ENCODE measurements around the gene ARHGEF28. TPM values are rescaled to one million over a fixed set of nuclear protein-coding genes. Genes with fewer than 3 reads are reported as not detected.

Gene ARHGEF28
- total and polyA plus RNA-seq, 8 donors: 14.9 to 36.2 (median 24.6) TPM

DNA sequence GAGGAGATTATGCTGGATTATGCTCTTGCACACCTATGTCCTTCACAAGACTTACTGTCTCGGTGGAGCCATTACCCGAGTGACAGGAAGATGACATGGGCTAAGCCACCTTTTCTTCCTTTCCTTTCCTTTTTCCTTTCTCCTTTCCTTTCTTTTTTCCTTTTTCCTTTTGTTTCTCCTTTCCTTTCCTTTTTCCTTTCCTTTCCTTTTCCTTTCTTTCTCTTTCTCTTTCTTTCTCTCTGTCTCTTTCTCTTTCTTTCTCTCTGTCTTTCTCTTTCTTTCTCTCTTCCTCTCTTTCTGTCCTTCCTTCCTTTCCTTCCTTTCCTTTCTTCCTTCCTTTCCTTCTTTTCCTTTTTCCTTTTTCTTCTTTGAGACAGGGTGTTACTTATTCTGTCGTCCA is 202.5 kb downstream of the ARHGEF28 start:
- H3K27me3 ChIP-seq: no peaks in the 10 kb centered on the region
- no peak for DNase-seq
- peaks cover 0 to 5% (median 0%) of the 10 kb centered on the region in 3 donors for H3K36me3 ChIP-seq
- WGBS, 2 donors: 94 to 96% methylated on average over 3 of the region's 3 CpGs
- H3K4me3 ChIP-seq: no peak overlapping the region
- ATAC-seq: no peak
- TF ChIP-seq, protein P1, sequence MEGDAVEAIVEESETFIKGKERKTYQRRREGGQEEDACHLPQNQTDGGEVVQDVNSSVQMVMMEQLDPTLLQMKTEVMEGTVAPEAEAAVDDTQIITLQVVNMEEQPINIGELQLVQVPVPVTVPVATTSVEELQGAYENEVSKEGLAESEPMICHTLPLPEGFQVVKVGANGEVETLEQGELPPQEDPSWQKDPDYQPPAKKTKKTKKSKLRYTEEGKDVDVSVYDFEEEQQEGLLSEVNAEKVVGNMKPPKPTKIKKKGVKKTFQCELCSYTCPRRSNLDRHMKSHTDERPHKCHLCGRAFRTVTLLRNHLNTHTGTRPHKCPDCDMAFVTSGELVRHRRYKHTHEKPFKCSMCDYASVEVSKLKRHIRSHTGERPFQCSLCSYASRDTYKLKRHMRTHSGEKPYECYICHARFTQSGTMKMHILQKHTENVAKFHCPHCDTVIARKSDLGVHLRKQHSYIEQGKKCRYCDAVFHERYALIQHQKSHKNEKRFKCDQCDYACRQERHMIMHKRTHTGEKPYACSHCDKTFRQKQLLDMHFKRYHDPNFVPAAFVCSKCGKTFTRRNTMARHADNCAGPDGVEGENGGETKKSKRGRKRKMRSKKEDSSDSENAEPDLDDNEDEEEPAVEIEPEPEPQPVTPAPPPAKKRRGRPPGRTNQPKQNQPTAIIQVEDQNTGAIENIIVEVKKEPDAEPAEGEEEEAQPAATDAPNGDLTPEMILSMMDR (IDR thresholded peaks at IDR 0.05): no peak
- no peaks in the 10 kb centered on the region for H3K9me3 ChIP-seq
- intact Hi-C loops (cut with DNase I): no loop called here
- no peaks in the 10 kb centered on the region for H3K4me1 ChIP-seq
- no peak for FAIRE-seq
- H3K27ac ChIP-seq: no peak overlapping the region

DNA sequence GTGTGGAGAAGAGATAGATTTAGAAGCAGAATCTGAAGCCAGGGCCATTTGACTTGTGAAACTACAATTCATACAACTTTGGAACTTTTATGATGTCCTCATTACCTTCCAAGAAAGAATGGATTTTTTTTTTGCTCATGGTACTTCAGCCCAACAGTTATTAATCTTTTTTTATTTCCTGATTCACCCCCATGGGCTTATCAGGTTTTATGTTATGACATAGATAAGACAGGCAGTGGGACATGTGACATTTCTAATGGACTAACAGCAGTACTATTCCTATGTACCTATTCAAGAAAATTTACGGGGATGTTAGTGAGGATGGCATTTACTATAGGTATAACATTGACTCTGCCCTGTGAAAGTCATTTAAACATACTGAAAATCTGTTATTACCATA is 204.7 kb downstream of the ARHGEF28 start:
- DNase-seq (no peak), ATAC-seq (peak in 1 of 4 donors; percentile 22), FAIRE-seq (no peak)
- intact Hi-C loops (cut with DNase I): no loop called here
- H3K27me3 ChIP-seq: no peaks in the 10 kb centered on the region
- WGBS, 2 donors: 56 to 63% methylated on average over 1 of the region's 1 CpG
- H3K27ac ChIP-seq: no peak overlapping the region
- H3K9me3 ChIP-seq: no peaks in the 10 kb centered on the region
- TF ChIP-seq, protein P1 (IDR thresholded peaks at IDR 0.05): no peak
- H3K4me1 ChIP-seq: no peaks in the 10 kb centered on the region
- H3K36me3 ChIP-seq: peaks cover 0 to 5% (median 0%) of the 10 kb centered on the region in 3 donors
- no peak overlapping the region for H3K4me3 ChIP-seq

DNA sequence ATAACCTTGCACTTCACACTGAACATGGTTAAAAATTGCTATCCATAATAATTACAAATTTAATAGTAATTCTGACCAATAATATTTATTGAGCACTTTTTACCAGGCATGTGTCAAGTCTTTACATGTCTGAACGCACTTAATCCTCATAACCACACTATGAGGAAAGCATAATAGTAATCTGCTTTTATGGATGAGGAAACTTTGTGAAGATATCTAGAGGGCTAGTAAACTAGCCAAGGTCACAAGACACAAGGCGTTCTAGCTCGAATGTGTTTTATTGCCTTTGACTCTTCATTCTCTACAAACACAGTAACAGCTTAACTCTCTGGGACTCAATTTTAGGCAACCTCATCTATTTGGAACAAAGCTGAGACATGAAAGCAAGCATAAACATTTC is 205.1 kb downstream of the ARHGEF28 start:
- ATAC-seq: no peak
- Histone ChIP-seq H3K9me3 (no peaks in the 10 kb centered on the region), H3K4me3 (no peak overlapping the region), H3K4me1 (no peaks in the 10 kb centered on the region), H3K27ac (no peak overlapping the region), H3K27me3 (no peaks in the 10 kb centered on the region), H3K36me3 (peaks cover 0 to 5% (median 0%) of the 10 kb centered on the region in 3 donors)
- intact Hi-C loops (cut with DNase I): no loop called here
- TF ChIP-seq, protein P1 (IDR thresholded peaks at IDR 0.05): no peak
- no peak for DNase-seq
- 45 to 63% methylated on average over 3 of the region's 3 CpGs for WGBS, 2 donors
- FAIRE-seq: no peak

DNA sequence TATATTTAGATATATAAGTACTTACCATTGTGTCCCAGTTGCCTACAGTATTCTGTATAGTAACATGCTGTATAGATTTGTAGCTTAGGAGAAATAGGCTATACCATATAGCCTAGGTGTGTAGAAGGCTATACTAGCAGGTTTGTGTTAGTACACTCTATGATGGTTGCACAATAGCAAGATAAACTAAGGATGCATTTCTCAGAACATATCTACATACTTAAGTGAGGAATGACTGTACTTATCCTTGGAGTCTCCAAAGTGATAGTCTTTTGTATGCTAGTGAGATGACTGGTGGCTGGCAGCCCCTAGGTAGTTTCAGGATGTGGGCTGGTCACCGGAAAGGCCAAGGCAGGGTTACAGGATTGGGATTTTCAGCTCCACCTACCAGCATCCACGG is 208.7 kb downstream of the ARHGEF28 start:
- Histone ChIP-seq H3K4me1 (peaks cover 0 to 6% (median 0%) of the 10 kb centered on the region in 3 donors), H3K27me3 (no peaks in the 10 kb centered on the region), H3K36me3 (peaks cover 0 to 5% (median 0%) of the 10 kb centered on the region in 3 donors), H3K9me3 (no peaks in the 10 kb centered on the region), H3K4me3 (no peak overlapping the region), H3K27ac (no peak overlapping the region)
- DNase-seq (no peak), FAIRE-seq (no peak), ATAC-seq (no peak)
- WGBS, 2 donors: 88 to 97% methylated on average over 2 of the region's 2 CpGs
- TF ChIP-seq, protein P1 (IDR thresholded peaks at IDR 0.05): no peak
- intact Hi-C loops (cut with DNase I): no loop called here

DNA sequence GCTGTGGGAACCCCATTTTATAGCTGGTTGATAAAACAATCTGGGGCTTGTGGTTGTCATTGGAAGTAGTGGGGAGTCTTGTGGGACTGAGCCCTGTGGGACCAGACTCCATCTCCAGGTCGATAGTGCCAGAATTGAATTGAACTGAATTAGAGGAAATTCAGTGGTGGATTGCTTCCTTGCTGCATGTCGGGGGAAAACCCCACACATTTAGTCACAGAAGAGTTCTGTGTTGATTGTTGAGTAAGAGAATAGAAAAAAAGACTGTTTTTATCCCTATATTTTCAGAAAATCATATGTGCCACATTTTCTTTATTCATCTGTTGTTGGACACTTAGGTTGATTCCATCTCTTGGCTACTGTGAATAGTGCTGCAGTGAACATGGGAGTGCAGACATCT is 209.7 kb downstream of the ARHGEF28 start:
- intact Hi-C loops (cut with DNase I): no loop called here
- TF ChIP-seq, protein P1 (IDR thresholded peaks at IDR 0.05): no peak
- Histone ChIP-seq H3K9me3 (no peaks in the 10 kb centered on the region), H3K4me3 (no peak overlapping the region), H3K27me3 (no peaks in the 10 kb centered on the region), H3K4me1 (peaks cover 0 to 6% (median 0%) of the 10 kb centered on the region in 3 donors), H3K27ac (no peak overlapping the region), H3K36me3 (peaks cover 0 to 9% (median 0%) of the 10 kb centered on the region in 3 donors)
- FAIRE-seq: no peak
- ATAC-seq: no peak
- WGBS, 2 donors: 80 to 84% methylated on average over 2 of the region's 2 CpGs
- DNase-seq: no peak

All from pancreas (tissue), 10 donors.